DMS153 treated with DMSO at 0.1 percent for 48 hours (cell line): ENCODE results near the gene TRIM28.
"Not testable (repeated sequence)": the region's sequence is repeated elsewhere in the genome, so short reads cannot be mapped to it uniquely, and the experiment has no call there.

Experiments used
- DNase-seq: peaks from one replicate; lab custom pipeline; 2025; ENCODE audit not compliant: unreplicated experiment; lab: John Stamatoyannopoulos, UW

Gene TRIM28

DNA sequence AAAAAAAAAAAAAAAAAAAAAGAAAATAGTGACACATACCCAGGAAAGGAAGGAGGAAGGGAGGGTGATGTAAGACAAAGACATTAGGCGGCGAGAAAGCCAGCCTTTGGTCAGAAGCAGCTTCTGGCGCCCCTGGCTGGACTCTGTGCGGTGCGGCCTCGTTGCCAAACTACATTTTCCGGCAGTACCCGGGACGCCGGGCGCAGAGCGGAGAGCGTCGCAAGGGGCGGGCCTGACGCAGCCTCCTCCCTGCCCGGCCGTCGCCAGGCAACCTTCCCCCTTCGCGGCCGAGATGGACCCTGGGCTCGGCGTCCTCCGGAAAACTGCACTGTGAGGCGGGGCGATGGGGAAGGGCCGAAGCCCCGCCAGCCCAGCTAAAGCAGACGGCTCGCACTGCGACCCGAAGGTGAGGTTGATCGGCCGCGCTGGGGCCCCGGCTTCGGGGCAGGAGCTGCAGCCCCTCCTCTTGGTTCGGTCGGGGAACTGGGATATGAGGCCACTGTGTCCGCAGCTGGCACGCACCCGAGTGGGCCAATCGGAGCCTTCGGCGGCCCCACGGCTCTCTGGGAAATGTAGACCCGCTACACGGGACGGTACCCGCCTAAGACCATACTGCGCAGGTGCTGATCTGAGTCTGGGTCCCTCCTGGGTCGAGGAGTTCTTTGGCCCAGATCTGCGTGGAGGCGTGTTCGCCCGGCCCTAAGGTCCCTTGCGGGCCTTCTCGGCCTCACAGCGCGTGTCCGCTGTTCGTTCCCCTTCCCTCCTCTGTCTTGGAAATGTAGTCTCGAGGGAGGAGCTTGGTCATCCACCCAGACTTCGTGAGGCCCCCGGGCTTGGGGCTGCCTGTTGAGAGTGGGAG lies 31.5 kb downstream of the TRIM28 start:
- DNase-seq = no peak

DNA sequence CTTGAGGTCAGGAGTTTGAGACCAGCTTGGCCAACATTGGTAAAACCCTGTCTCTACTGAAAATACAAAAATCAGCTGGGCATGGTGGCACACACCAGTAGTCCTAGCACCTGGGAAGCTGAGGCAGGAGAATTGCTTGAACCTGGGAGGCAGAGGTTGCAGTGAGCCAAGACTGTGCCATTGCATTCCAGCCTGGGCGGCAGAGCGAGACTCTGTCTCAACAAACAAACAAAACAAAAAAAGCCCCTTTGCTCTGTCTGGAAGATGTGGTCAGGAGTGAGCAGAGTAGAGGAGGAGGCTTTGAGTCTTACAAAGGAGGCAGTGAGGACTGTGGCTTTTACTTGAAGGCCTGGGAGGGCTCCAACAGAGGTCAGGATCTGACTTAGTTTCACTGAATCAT lies 33.7 kb downstream of the TRIM28 start:
- DNase-seq = not testable (repeated sequence)

DNA sequence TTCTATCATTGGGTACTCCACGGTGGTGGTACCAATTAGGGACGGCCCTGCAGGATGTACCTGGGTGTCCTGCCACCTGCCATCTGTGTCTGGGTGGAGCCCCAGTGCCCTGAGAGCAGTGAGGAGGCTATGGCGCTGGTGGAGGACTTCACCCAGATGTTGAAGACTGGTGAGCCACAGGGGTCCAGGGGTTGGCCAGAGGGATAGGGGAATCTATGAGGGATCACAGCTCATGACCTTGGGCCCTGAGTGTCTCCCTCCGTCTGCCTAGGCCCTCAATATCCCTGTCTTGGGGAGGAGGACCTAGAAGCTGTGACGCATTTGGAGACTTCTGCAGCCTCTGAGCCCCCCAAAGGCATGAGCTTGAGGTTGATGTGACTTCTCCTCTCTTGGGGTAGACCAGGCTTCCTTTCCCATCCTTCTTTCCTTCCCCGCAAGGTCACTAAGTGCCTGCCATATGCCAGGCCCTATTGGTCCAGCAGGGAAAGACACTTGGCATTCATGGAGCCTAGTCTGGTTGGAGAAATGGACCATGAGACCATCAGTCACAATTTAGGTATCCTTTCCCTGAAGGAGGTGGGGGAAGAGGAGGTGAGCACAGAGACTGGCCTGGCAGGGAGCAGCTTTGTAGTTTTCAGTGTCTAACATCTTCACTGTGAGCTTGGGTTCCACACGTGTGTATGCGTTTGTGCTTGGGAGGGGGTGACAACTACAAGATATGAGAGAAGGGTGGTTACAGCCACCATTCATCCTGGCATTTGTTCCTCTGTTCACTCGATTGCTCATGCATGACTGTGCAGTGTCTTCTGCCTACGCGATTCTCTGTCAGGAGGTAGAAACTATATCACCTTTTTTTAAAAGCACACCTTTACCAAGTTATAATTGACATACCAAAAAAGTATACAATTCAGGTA lies 34.4 kb downstream of the TRIM28 start:
- no peak for DNase-seq

DNA sequence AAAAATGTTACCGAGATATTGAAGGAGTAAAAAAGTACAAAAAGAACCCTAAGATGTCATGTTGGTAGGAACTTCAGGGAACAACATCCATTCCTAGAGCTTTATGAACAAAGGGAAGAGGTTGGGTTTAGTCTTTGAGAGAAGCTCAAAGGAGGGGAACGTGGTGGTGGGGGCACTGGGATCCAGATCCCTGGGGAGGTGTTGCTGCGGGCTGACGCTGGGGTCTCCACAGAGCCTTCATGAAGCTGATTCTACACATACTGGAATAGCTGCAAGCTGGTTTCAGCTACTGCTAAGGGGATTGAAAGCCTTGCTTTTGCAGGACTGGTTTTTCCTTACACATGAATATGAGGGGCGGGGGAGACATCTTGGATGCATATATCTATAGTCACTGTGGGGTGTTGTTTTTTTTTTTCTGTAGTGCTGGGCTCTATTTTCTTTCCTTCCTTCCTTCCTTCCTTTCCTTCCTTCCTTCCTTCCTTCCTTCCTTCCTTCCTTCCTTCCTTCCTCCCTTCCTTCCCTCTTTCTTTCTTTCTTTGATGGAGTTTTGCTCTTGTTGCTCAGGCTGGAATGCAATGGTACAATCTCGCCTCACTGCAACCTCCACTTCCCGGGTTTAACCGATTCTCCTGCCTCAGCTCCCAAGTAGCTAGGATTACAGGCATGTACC lies 35.7 kb downstream of the TRIM28 start:
- DNase-seq = no peak

DNA sequence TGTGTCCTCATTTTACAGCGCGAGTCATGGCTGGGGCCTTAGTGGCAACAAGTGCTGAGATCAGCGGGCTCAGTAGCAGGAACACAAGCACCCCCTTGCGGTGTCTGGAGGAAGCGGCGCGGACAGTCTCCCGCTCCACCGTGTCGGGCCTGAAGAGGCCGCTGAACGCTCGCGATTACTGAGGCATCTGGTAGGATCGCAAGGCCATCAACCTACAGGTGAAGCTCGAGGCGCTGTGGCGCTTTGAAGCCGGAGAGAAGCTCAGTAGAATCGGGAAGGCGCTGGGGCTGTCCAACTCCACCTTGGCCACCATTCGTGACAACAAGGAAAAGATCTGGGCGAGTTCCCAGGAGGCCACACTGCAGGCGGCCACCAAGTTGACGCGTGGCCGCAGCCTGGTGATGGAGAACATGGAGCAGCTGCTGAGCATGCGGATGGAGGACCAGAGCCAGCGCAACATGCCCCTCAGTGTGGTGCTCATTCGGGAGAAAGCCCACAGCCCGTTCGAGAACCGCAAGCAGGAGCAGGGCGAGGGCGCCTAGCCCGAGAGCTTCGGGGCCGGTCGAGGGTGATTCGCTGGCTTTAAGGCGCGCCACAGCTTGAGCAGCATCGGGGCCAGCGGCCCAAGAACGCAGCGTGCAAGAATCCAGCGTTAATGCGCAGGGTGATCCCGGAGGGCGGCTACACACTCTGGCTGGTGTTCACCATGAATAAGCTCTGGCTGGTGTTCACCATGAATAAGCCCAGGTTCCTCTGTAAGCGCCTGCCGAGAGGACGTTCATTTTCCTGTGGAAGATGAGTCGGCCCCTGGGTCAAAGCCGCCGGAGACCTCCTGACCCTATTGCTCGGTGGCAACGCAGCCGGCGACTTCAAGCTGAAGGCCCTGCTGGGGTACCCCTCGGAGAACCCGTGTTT lies 37.6 kb downstream of the TRIM28 start:
- DNase-seq = no peak

DNA sequence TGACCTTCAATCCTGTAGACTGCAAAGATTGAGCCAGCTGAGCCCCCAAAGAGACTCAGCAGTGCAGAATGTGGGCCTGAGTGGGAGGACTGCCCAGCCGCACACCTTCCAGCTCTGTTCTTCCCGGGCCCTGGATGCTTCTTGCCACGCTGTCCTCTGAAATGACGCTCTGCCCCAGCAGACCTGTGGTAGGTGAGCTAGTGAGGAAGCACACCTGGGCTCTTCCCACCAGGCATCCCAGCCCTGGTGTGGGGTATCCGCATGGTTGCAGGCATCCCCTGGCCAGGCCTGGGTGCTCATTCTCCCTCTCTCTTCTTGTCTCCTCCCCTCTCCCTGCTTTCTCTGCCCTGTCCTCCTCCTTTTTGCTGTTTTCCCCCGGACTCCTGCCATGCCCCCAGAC lies 39.1 kb downstream of the TRIM28 start:
- DNase-seq = no peak

DNA sequence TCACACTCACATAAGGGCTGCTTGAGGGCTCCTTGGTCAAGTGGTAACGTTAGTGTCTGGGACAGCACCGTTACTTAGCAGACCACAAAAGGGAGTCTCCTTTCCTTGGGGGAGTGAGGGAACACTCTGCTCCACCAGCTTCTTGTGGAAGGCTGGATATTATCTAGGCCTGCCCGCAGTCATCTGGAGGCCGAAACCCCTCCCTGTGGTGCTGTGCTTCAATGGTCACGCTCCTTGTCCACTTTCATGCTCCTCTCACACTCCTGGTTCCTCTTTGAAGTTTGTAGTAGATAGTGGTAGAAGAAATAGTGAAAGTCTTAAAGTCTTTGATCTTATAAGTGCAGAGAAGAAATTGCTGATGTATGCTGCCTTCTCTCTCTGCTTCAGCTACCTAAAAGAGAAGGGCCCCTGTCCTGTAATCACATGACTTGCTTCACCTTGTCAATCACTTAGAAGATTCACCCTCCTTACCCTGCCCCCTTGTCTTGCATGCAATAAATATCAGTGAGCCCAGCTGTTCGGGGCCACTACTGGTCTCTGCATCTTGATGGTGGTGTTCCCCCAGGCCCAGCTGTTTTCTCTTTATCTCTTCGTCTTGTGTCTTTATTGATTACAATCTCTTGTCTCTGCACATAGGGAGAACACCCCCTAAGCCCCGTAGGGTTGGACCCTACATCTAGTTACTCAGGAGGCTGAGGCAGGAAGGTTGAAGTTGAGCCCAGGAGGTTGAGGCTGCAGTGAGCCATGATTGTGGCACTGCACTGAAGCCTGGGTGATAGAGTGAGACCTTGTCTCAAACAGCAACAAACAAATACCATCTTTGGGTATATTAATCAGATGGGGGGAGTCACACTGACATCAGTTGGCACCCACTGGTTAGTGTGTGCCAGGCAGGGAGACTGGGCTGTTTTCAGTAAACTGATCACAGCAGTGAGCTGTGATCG lies 40.9 kb downstream of the TRIM28 start:
- no peak for DNase-seq

DNA sequence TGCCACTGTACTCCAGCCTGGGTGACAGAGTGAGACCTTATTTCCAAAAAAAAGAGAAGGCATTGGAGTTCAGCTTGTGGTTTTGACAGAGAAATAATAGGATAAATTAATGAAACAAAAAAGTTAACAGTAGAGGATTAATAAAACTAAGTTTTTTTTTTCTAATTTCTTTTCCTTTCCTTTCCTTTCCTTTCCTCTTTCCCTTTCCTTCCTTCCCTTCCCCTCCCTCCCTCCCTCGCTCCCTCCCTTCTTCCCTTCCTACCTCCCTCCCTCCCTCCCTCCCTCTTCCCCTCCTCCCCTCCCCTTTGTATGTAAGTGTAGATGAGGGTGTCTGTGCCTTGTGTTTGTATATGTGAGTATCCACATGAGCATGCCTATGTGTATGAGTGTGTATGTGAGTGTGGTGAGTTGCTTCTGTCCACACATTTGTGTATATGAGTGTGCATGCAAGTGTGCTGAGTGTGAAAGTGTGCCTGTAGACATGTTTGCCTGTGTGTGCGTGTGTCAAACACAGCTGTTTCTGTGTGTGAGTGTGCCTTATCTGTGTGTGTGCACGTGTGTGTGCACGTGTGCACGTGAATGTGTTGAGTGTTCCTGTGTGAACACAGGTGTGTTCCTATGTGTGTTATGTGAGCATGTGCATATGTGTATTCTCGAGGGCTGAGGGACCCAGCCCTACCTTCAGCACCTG lies 41.7 kb downstream of the TRIM28 start:
- no peak for DNase-seq

DNA sequence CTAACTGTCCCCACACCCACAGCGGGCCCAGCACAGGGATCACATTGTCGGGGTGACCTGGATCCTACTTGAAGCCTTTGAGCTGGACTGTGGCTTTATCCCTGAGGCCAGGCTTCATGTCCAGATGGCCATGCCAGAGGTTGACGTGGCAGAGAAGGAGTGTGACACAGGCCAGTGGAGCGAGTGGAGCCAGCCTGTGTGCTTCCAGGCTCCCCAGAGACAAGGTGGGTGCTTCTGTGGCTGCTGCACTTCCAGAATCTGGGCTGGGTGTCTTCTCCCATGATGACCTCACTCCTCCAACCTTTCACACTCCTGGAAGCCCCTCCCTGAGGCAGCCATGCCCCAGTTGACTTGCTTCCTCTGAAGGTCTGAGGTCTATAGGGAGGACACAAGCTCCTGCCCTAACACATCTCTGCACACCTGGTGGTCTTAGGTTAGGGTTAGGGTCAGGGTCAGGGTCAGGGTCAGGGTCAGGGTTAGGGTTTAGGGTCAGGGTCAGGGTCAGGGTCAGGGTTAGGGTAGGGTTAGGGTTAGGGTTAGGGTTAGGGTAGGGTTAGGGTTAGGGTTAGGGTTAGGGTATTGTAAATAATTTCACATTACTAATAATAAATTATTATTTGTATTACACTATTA lies 42.4 kb downstream of the TRIM28 start:
- no peak for DNase-seq
